ENCODE data around the gene CNOT1. TPM values are rescaled to one million over a fixed set of nuclear protein-coding genes. Genes with fewer than 3 reads are reported as not detected.

CNOT1 gene
- total RNA-seq, 1 experiment from 2014 or later = 299 TPM

GRCh38 chr16:58533751-58534470, 95.7 kb downstream of the CNOT1 start:
- intact Hi-C loops (cut with micrococcal nuclease; ENCODE audit: unreplicated experiment) = no loop called here
- Mint-ChIP-seq H3K9me3 (ENCODE audit: low read depth, unreplicated experiment) (no peaks in the 10 kb centered on the region), H3K27ac (ENCODE audit: unreplicated experiment) (no peak overlapping the region), H3K36me3 (ENCODE audit: insufficient read depth, unreplicated experiment) (peaks cover 90% of the 10 kb centered on the region), H3K27me3 (ENCODE audit: unreplicated experiment) (no peaks in the 10 kb centered on the region), H3K4me1 (ENCODE audit: low read depth, unreplicated experiment) (no peaks in the 10 kb centered on the region), H3K4me3 (ENCODE audit: low read depth, unreplicated experiment) (no peak overlapping the region)
- no peak for TF ChIP-seq CTCF (IDR thresholded peaks at IDR 0.05; ENCODE audit: unreplicated experiment)
- no TSS peak for BruUV-seq (replicated peaks)
- CTCF ChIA-PET = no interaction called here
- no peak for DNase-seq

- H3K27me3 Mint-ChIP-seq (ENCODE audit: unreplicated experiment) = no peaks in the 10 kb centered on the region
- no peak overlapping the region for H3K4me3 Mint-ChIP-seq (ENCODE audit: low read depth, unreplicated experiment)
- peaks cover 88% of the 10 kb centered on the region for H3K36me3 Mint-ChIP-seq (ENCODE audit: insufficient read depth, unreplicated experiment)
- H3K4me1 Mint-ChIP-seq (ENCODE audit: low read depth, unreplicated experiment) = no peaks in the 10 kb centered on the region
- no peak for TF ChIP-seq CTCF (IDR thresholded peaks at IDR 0.05; ENCODE audit: unreplicated experiment)
- CTCF ChIA-PET = no interaction called here
- BruUV-seq (replicated peaks) = no TSS peak
- H3K9me3 Mint-ChIP-seq (ENCODE audit: low read depth, unreplicated experiment) = no peaks in the 10 kb centered on the region
- no peak for DNase-seq
- intact Hi-C loops (cut with micrococcal nuclease; ENCODE audit: unreplicated experiment) = no loop called here
- no peak overlapping the region for H3K27ac Mint-ChIP-seq (ENCODE audit: unreplicated experiment)
These were observed 97.2 kb downstream of the CNOT1 start for GRCh38 chr16:58532414-58532813.

GRCh38 chr16:58530179-58530578, 99.4 kb downstream of the CNOT1 start:
- CTCF ChIA-PET = interaction anchor here (1.0 kb wide), 1 partner anchor 10 kb away, joined by 3 read pairs; no protein-coding TSS in a partner anchor
- H3K27me3 Mint-ChIP-seq (ENCODE audit: unreplicated experiment) = no peaks in the 10 kb centered on the region
- H3K4me1 Mint-ChIP-seq (ENCODE audit: low read depth, unreplicated experiment) = no peaks in the 10 kb centered on the region
- no peak overlapping the region for H3K4me3 Mint-ChIP-seq (ENCODE audit: low read depth, unreplicated experiment)
- no TSS peak for BruUV-seq (replicated peaks)
- TF ChIP-seq CTCF (IDR thresholded peaks at IDR 0.05; ENCODE audit: unreplicated experiment) = no peak
- intact Hi-C loops (cut with micrococcal nuclease; ENCODE audit: unreplicated experiment) = no loop called here
- peaks cover 94% of the 10 kb centered on the region for H3K36me3 Mint-ChIP-seq (ENCODE audit: insufficient read depth, unreplicated experiment)
- DNase-seq = no peak
- no peaks in the 10 kb centered on the region for H3K9me3 Mint-ChIP-seq (ENCODE audit: low read depth, unreplicated experiment)
- H3K27ac Mint-ChIP-seq (ENCODE audit: unreplicated experiment) = no peak overlapping the region

- CTCF ChIA-PET = interaction anchor here (0.6 to 0.7 kb wide), 2 partner anchors 142 kb away, joined by 3 read pairs; no protein-coding TSS in a partner anchor
These were observed 109.9 kb downstream of the CNOT1 start for GRCh38 chr16:58519707-58520106.

More at GRCh38 chr16:58519707-58520106, 109.9 kb downstream of the CNOT1 start:
- Mint-ChIP-seq H3K36me3 (ENCODE audit: insufficient read depth, unreplicated experiment) (peaks cover 95% of the 10 kb centered on the region), H3K9me3 (ENCODE audit: low read depth, unreplicated experiment) (no peaks in the 10 kb centered on the region), H3K4me3 (ENCODE audit: low read depth, unreplicated experiment) (no peak overlapping the region), H3K4me1 (ENCODE audit: low read depth, unreplicated experiment) (peaks cover 8% of the 10 kb centered on the region), H3K27me3 (ENCODE audit: unreplicated experiment) (no peaks in the 10 kb centered on the region), H3K27ac (ENCODE audit: unreplicated experiment) (no peak overlapping the region)
- BruUV-seq (replicated peaks) = no TSS peak
- no peak for DNase-seq
- TF ChIP-seq CTCF (IDR thresholded peaks at IDR 0.05; ENCODE audit: unreplicated experiment) = no peak
- intact Hi-C loops (cut with micrococcal nuclease; ENCODE audit: unreplicated experiment) = no loop called here

All from Calu3 (cell line).